SKM-1 treated with dmso at 0.1 percent for 144 hours (cell line): ENCODE measurements around the gene CEP112.

Experiments
- DNase-seq: peaks from one replicate; lab custom pipeline; 2025; ENCODE audit not compliant: unreplicated experiment; lab: John Stamatoyannopoulos, UW

CEP112 gene

DNA sequence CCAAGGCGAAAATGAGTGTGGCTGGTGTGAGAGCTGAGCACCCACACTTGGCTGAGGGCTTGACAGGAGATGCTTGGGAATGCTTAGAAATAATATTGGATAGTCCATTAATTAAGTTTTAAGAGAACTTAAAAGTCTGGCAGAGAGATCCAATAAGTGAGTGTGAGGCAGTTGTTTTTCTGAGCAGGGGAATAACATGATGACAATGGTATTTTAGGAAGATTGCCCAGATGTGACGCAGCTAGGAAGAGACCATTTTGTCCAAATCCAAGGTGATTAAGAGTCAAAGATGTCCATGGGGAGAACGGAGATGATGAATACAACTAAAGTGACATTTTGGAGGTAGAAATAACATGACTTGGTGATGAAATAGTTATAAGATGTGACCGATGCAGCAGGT, 527.7 kb downstream of the CEP112 start:
- no peak for DNase-seq

DNA sequence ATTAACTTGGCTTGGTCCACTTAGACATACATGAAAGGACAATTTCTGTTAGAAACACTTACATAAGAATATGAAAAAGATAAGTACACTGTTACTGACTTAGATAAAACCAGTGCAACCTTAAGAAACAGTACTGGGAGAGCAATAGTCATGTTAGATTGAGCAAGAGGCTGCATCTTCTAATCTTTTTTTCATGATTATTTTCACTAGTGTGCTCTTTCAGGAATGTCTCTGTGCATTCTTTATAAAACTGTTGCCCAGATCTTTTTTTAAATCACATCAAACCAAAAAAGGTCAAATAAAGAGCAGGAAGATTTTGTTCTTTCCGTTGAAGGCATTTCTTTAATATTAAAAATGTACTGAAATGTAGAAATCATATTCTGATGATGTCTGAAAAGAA, 529.7 kb downstream of the CEP112 start:
- no peak for DNase-seq

DNA sequence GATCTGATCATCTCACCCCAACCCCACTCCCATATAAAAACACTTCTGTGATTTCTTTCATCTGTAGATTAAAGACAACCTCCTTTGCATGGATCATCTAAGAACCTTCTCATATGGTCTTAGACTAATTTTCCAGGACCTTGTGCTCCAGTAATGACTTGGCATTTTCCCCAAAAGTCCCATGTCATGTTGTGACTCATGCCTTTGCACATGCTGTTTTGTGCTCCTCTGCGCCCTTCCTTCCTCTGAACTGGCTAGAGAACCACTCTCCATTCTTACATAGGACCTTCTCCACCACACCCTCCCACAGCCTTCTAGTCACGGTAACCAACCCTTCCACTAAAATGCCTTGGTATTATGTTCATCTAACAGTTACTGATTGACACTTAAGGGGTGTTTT, 531.0 kb downstream of the CEP112 start:
- DNase-seq = no peak

DNA sequence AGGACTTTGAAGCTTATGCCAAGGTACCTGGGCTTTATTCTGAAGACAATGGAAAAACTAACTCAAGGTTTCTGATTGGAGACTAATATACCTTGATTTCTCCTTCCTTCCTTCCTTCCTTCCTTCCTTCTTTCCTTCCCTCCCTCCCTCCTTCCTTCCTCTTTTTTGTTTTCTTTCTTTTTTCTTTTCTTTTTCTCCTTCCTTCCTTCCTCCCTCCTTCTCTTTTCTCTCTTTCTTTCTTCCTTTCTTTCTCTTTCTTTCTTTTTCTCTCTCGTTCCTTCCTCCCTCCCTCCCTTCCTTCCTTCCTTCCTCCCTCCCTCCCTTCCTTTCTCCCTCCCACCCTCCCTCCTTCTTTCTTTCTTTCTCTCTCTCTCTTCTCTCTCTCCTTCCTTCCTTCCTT, 531.9 kb downstream of the CEP112 start:
- no peak for DNase-seq

DNA sequence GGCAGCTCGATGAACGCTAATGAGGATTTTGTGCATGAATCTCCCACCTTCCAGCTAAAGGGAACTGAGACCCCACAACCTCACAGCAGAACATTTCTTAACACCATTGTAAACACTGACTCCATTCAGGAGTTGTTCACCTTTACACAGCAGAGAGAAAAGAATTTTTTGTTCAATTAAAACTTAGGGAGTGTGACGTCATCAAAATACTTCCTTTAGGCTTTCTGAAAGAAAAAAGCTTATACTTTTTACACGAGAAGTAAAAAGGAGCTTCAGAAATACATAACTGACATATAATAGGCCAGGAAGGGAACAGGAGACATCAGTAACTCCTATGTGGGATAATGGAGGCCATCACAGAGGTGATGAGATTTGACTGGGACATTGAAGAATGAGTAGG, 532.4 kb downstream of the CEP112 start:
- DNase-seq = no peak

DNA sequence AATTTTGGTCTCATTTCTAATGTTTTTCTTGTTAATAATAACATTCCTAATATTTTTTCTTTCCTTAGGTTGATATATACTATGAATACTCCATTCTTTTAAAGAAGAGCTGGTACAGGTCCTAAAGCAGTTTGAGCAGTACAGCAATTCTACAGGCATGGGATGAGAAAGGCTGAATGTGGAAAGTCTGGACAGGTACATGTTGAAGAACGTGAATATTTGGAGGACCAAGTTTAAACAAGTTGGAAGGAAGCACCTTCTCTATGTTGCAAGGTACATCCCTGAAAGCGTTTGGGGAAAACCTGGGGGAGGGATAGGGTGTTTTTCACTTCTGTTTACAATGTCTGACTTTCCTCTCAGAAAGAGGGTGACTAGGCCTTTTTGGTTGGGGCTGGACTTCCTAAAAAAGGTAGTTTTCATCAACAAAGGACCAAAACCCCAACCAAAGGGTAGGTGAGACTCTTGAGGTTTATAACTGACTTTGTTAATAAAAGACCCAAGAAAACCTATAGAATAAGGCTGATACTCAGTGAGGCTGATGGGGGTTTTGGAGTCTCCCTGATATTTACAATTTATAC, 534.6 kb downstream of the CEP112 start:
- DNase-seq = no peak

DNA sequence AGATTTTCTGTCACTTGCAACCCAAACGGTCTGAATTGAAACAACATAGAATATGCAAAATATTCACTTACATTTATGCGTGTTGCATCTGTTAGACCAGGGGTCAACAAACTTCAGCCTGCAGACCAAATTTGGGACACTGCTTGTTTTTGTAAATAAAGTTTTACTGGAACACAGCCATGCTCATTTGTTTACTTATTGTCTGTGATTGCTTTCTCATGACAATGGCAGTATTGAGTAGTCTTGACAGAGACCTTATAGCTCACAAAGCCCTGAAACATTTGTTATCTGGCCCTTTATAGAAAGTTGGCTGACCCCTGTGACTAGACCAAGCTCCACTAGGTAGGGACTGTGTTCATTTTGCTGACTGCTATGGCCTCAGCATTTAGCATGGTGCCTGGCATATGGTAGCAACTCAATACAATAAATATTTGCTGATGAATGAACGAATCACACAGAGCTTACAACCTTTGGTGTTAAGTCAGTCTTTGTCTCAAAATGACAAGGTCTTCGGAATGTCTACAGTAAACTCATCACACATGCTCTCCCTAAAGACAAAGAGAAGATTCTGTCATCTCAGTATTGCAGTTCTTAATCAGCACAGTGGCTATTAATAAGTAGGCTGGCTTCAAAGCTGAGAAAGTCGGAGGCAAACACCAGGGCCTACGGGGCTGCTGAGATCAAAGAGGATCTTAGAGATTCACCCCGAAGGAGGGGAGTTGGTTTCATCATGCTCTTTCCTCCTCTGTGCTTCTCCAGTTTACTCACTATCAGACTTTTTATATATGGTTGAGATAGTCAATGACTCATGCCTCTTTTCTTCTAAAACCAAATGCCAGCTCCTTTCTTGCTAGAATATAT, 535.3 kb downstream of the CEP112 start:
- DNase-seq = no peak

DNA sequence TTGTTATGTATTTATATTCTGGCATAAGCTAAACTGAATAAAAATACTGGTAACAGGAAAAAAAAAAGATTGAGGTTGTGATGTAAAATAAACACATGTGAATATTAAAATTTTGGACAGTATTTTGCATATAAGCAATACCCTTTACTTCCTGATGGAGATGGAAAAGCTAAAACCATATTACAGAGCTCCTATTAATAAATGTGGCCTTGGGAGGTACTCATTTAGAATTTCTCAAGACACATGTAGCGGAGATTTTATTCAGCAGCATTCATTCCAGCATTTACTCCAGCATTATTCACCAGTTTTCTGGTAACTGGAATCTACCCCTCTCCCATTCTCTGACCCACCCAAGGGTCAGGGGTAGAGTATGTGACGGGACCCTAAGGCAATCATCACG, 536.2 kb downstream of the CEP112 start:
- no peak for DNase-seq

DNA sequence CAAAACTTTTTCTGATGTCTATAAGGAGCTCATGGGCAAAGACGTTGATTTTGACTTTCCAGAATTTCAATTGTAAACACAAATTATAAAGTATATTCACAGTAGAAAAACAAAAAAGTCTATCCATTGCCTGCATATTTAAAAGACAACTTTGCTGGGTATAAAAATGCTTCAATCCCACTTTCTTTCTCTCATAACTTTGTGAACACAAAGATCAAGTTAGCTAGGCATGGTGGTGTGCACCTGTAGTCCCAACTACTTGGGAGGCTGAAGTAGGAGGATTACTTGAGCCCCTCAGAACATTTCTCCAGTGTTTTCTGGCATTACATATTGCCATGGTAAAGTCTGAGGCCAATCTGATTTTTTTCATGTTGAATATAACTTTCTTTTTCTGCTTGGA, 547.4 kb downstream of the CEP112 start:
- no peak for DNase-seq

DNA sequence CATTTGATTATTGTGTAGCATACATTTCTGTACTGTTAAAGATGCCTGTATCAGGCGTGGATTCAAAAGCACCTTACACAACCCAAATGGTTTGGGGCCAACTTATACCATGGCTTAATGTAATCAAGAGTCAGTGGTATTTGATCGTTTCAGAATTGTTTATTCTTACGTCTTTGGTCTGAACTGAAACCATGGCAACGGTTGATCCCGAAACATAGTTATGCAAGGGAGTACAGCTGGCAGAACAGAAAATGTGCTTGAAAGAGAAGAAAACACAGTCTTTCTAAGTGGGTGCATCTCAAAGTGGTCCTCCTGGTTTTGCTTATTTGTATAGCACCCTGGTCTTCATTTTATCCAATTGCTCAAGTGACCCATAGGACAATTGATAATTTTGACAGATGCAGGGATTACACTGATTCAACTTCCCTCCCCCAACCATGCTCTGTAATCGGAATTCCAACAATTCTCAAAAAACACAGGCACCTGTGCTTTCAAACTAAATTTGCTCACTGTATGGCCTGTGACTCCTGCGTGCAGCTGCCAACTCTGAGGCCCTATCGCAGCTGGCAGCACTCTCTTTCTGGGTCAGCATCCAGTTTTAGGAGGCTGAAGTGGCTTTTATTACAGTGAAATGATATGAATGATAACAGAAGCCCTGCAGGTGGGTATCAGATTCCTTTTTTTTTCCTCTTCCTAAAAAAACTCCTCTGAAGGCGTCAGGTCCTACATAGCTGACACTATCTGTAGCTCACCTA, 553.5 kb downstream of the CEP112 start:
- no peak for DNase-seq

DNA sequence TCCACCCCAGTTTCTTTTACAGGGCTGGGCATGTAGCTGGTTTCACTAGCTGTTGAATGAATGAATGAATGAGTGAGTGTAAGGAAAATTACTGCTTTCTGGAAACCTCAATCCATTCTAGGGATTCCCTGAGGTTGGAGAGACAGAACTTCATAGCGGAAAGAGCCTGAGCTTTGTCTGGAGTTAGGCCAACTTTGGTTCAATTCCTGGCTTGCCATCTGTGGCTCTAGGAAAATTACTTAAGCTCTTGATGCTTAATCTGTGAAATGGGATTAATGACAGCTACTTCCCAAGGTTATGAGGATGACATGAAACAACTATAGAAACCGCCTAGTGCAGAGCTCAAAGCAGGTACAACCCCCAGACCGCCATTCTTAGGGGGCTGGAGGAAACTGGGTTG, 554.1 kb downstream of the CEP112 start:
- no peak for DNase-seq

DNA sequence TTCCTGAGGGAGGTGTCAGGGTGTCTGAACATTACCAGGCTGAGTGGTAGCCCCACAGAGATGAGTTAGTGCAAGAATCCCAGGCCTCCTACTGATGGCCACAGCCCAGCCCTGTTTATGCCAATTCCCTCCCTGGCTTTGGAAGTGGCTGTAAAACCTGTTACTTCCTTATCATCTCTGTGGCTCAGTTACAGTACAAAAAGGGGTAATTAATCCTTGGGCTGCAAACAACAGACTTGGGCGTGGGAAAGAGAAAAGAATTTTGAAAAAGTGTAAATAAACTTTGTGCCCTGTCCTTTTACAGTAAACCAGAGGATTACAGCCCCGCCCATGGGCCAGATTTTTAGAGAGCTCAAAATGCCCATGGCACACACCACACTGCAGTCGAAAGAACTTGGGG, 557.4 kb downstream of the CEP112 start:
- DNase-seq = no peak

DNA sequence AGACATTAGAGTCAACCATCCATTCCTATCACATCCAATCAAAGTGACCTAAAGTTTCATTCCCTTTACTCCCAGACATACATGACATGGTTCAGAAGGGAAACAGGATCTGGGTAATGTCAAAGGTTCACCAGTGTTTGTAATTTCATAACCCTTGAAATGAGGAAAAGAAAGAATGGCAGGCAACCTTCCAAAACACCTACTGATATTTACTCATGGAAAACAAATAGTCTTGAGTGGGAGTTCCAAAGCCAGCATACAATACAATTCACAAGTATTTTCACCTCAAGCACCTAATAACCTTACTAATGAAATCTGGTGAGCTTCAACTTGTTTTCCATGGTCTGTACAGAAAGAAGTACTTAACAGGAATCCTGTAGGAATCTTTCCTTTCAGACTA, 557.9 kb downstream of the CEP112 start:
- no peak for DNase-seq

DNA sequence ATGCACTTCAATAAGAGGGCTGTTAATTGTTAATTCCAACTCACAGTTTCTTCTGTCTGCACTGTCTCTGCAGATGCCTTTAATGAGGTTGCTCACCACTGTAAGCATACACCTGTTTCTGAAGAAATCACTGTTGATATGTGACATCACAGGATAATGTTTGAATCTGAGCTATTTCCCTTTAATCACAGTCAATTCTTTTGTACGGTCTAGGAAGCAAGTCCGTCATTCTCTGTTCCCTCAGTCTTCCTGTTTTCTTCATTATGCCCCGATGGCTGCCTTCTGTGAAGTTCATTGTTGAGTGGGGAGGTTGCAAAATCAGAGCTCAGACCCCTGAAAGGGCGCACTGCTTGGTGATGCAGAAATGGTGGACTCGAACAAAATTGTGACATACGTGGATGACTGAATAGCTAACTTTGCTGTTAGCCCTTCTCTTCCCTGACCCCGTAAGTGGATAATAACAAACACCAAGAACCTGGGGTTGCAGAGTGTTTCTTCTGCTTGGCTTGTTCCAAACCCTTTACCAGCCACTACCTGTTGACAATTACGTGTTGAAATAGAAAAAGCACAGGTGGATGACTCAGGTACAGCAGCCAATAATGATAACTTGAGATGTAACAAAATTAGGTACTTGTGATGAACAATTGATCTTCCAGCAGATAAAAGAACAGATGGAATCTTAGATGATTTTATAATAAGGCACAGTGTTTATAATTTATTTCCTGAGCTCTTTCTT, 558.6 kb downstream of the CEP112 start:
- no peak for DNase-seq

DNA sequence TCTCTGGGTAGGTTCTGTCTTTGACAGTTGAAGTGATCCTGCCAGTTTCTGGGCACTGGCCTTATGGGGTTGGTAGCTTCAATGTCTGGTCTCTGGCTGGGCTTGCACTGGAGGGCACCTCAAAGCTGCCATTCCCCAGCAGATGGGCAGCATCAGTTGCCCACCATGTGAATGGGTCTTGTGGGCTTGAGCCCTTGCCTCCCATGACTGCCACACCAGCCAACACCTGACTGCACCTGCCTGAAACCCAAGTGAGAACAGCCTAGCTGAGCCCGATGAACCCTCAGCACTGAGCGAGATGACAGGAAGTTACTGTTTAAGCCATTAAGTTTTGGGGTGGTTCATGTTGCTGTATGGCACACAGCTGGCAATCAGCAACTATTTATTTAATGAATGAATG, 561.4 kb downstream of the CEP112 start:
- no peak for DNase-seq

DNA sequence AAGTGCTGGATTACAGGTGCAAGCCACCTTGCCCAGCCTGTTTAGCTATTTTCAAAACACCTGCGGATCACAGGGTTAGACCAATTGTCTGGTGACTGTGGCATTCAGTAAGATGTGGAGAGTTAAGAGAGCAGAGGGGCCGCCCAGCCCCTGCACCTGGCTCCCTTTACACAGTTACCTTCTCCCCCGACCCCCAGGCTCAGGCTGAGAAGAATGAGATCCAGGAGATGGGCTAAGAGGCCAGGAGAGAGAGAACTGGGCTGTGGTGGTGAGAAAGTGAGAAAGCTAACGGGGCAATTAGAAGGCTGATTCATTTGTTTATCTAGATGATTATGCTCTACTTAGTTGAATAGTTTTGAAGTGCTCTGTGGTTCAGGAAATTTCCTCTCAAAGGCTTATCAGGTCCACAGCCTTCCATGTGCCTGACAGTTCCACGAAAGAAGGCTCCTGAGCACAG, 562.7 kb downstream of the CEP112 start:
- DNase-seq = no peak

DNA sequence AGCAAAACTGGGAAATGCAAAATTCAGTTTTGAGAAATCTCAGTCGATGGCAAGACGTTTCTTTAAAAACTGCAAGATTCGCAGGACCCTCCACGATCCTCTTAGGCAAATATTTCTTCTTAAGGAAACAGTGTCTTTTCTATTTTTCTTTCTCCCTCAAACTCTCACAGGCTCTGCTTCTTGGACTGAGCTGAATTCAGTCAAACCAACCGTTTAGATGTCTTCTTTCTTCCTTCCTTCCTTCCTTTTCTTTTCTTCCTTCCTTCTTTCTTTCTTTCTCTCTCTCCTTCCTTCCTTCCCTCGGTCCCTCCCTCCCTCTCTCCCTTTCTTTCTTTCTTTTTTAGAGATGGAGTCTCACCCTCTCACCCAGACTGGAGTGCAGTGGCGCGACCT, 563.3 kb downstream of the CEP112 start:
- DNase-seq = no peak

DNA sequence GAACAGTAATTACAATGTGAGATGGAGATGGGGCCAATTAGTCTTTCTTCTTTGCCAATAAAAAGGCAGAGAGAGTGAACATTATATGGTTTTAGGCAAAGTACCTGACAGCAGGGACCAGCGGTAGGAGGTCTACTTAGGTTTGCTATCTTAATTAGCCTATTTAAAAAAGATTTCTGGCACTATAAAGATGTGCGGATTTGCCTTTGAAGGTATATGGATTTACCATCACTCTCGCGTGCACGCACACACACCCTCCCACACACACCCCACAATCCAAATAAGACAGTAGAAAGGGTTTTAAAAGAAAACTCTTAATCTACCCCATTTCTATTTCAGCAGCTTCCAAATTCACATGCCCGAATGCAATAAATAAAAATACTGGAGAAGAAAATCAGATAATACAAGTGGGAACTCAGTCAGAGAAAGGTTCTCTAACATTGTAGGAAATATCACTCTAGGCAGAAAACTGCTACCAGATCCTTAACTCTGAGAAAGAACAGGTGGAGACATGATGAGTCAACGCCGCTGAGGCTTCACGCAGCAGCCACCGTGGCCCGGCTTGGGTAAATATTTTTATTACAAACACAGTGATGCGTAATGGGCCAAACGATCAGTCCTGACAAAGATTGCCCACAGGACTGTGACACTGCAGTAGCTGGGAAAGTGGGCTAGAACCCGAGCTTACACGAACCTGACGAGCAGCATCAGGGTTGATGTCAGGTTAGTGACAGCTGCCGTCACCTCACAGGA, 563.9 kb downstream of the CEP112 start:
- no peak for DNase-seq

DNA sequence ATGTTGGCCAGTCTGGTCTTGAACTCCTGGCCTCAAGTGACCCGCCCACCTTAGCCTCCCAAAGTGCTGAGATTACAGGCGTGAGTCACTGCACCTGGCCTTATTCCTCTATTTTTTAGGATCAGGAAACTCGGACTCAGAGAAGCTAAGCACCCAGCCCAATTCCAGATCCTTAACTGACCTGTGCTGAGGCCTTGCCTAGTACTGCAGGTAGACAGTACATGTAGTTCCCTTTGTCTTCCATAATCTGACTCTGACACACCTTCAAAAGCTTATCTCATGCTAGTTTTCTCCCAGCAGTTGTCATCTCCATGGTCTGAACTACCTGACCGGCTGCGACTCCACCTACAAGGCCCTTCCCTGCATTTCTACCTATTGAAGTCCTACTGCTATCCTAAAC, 564.8 kb downstream of the CEP112 start:
- DNase-seq = no peak

DNA sequence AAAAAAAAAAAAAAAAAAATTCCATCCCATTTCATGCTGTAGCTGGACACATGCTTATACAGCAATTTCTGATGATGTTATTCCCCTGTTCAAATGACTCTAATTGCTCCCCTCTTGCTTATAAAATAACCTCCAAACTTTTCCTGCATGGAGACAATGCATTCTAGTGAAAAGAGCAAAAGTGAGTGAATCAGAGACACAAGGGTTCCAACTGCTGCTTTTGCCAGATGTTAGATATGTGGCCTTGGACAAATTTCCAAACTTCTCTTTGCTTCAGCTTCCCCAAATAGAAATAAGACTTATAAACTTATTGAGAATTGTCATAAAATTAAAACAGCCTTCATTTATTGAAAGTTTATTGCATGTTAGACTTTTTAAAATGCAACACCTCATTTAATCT, 565.5 kb downstream of the CEP112 start:
- no peak for DNase-seq

DNA sequence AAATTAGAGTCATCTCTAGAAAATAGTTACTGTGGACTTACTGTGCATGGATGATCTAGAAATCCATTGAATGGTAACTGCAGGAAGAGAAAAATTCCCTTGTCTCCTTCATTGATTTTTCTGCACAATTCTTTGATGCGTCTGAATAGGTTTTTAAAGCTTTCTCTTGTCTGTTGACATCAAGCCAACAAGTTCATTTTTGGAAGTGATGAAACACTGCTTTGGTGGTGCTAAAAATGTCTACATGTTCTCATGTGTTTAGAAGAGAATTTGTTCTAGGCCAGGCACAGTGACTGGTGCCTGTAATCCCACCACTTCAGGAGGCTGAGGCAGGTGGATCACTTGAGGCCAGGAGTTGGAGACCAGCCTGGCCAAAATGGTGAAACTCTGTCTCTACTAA, 573.4 kb downstream of the CEP112 start:
- DNase-seq = no peak
